Measurements from ENCODE around the gene FAM3C. TPM values are rescaled to one million over a fixed set of nuclear protein-coding genes. Genes with fewer than 3 reads are reported as not detected.

The FAM3C gene
- total and polyA plus RNA-seq, 10 of the 15 experiments (the other 5 are each of a cell fraction or from before 2014, with no cell fraction given): 11.0 to 110 (median 27.8) TPM

DNA sequence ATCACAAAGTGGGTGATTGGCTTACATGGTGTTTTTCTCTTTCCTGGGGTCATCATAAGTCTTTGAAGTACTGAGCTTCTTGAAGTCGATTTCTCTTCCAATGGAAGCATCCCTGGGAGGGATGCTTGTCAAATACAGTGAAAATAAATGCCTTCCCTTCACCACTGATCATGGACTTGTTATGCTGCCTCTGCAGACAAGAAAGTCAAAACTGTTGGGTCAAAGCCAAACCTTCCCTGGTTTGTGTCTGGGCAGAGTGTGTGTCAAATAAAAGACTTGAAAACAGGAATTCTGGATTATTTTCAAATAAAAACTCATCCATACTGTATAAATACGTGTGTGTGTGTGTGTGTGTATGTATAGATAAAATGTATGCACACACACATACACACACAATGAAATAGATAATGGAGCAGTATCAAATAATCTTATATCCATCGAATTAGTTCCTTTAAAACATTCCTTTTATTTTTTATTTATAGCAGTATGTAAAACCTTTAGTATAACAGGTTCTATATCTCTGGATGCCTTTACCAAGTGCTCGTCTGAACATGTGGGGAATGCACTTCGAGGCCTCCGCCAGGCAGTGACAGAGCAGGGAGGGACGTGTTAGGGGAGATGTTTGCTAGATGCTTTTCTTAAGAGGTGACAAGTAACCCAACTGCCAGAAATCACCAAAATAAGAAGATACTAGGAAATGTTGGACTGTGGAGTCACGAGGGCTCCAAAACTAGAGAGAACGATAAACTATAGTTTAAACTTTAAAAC, 94.5 kb downstream of the FAM3C start:
- Histone ChIP-seq H3K4me2 (ENCODE audit: control insufficient read depth, insufficient read depth) (no peak overlapping the region), H4K20me1 (ENCODE audit: control insufficient read depth, insufficient read depth) (no peaks in the 10 kb centered on the region), H3K79me2 (ENCODE audit: control insufficient read depth, insufficient read depth, low read length) (no peaks in the 10 kb centered on the region), H3K9me3 (replicated peaks; ENCODE audit: control insufficient read depth, insufficient read depth, low read length) (no peaks in the 10 kb centered on the region), H3K4me3 (no peak overlapping the region), H3K27me3 (replicated peaks in 1 of 2; ENCODE audit: control insufficient read depth in 2 of 2, insufficient read depth in 2 of 2, low read length in 1 of 2) (no peaks in the 10 kb centered on the region), H3K27ac (ENCODE audit: control insufficient read depth, insufficient read depth) (no peak overlapping the region), H3K9ac (ENCODE audit: control insufficient read depth, insufficient read depth, low read length) (no peak overlapping the region), H3K4me1 (ENCODE audit: control insufficient read depth, insufficient read depth, low read length) (peaks cover 24% of the 10 kb centered on the region), H3K36me3 (ENCODE audit: control insufficient read depth in 2 of 2, insufficient read depth in 2 of 2, low read length in 1 of 2) (no peaks in the 10 kb centered on the region), H2AFZ (ENCODE audit: control insufficient read depth, low read depth, low read length) (no peak overlapping the region)
- ATAC-seq: no peak
- CTCF ChIA-PET: interaction anchor here (0.7 to 1.0 kb wide), 2 partner anchors 10 to 20 kb away, joined by 3 read pairs; no protein-coding TSS in a partner anchor
- intact Hi-C loops (cut with micrococcal nuclease; ENCODE audit: unreplicated experiment) (loop anchor here (2.0 to 10.0 kb wide), 2 partner anchors 23 to 233 kb away; no protein-coding TSS in a partner anchor), in situ Hi-C loops (cut with MboI) (no loop called here)
- no peak for DNase-seq (ENCODE audit: low read depth, low spot score)
- SMC1A ChIA-PET (ENCODE audit: uncharacterized antibody, unreplicated experiment): interaction anchor here (0.7 to 1.5 kb wide), 7 partner anchors 11 to 131 kb away, joined by 3 to 11 read pairs (median 3); no protein-coding TSS in a partner anchor
- TF ChIP-seq NRF1 (conservative IDR thresholded peaks at IDR 0.05; ENCODE audit: low read depth, low read length) (no peak), IRF4 (IDR thresholded peaks at IDR 0.05; ENCODE audit: low read depth, low read length) (no peak), EGR1 (IDR thresholded peaks at IDR 0.05; ENCODE audit: borderline replicate concordance in 1 of 2, low read depth in 2 of 2, low read length in 2 of 2) (no peak), STAT1 (conservative IDR thresholded peaks at IDR 0.05) (no peak), NFIC (IDR thresholded peaks at IDR 0.05; ENCODE audit: low read depth, low read length) (no peak), YY1 (IDR thresholded peaks at IDR 0.05; ENCODE audit: low read depth, low read length) (no peak)
- TF ChIP-seq, protein P1, sequence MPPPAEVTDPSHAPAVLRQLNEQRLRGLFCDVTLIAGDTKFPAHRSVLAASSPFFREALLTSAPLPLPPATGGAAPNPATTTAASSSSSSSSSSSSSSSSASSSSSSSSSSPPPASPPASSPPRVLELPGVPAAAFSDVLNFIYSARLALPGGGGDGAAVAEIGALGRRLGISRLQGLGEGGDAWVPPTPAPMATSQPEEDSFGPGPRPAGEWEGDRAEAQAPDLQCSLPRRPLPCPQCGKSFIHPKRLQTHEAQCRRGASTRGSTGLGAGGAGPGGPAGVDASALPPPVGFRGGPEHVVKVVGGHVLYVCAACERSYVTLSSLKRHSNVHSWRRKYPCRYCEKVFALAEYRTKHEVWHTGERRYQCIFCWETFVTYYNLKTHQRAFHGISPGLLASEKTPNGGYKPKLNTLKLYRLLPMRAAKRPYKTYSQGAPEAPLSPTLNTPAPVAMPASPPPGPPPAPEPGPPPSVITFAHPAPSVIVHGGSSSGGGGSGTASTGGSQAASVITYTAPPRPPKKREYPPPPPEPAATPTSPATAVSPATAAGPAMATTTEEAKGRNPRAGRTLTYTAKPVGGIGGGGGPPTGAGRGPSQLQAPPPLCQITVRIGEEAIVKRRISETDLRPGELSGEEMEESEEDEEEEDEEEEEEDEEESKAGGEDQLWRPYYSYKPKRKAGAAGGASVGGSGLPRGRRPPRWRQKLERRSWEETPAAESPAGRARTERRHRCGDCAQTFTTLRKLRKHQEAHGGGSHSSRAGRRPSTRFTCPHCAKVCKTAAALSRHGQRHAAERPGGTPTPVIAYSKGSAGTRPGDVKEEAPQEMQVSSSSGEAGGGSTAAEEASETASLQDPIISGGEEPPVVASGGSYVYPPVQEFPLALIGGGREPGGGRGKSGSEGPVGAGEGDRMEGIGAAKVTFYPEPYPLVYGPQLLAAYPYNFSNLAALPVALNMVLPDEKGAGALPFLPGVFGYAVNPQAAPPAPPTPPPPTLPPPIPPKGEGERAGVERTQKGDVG (CRISPR knock-in tag; IDR thresholded peaks at IDR 0.05): no peak
- FAIRE-seq: no peak
- 71% methylated on average over 9 of the region's 9 CpGs for WGBS (ENCODE audit: insufficient coverage, insufficient replicate concordance, low lambda C conversion rate, missing lambda C conversion rate)
- POLR2A ChIA-PET: interaction anchor here (0.7 to 1.3 kb wide), 2 partner anchors 11 to 23 kb away, joined by 3 to 4 read pairs; no protein-coding TSS in a partner anchor
- BruUV-seq (replicated peaks): no TSS peak
- RAD21 ChIA-PET (ENCODE audit: unreplicated experiment): interaction anchor here (0.9 to 2.7 kb wide), 6 partner anchors 11 to 165 kb away, joined by 3 to 9 read pairs (median 4); no protein-coding TSS in a partner anchor

Data from GM12878 (cell line).